ENCODE data around the gene TMEM229A.
"Not testable (repeated sequence)": the region's sequence is repeated elsewhere in the genome, so short reads cannot be mapped to it uniquely, and the experiment has no call there.

DNA sequence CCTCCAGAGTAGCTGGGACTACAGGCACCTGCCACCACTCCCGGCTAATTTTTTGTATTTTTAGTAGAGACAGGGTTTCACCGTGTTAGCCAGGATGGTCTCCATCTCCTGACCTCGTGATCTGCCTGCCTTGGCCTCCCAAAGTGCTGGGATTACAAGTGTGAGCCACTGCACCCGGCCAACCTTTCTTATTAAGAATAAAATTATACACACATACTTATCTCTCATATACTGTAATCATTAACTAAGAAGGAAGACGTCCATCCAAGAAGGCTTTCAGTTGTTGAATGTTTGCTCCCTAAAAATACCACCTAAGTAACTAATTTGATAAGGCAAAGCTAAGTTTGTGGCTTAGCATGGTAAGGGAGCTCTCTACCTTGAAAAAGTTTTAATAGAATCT, 5.0 kb upstream of the TMEM229A start:
- TF ChIP-seq, protein P1, sequence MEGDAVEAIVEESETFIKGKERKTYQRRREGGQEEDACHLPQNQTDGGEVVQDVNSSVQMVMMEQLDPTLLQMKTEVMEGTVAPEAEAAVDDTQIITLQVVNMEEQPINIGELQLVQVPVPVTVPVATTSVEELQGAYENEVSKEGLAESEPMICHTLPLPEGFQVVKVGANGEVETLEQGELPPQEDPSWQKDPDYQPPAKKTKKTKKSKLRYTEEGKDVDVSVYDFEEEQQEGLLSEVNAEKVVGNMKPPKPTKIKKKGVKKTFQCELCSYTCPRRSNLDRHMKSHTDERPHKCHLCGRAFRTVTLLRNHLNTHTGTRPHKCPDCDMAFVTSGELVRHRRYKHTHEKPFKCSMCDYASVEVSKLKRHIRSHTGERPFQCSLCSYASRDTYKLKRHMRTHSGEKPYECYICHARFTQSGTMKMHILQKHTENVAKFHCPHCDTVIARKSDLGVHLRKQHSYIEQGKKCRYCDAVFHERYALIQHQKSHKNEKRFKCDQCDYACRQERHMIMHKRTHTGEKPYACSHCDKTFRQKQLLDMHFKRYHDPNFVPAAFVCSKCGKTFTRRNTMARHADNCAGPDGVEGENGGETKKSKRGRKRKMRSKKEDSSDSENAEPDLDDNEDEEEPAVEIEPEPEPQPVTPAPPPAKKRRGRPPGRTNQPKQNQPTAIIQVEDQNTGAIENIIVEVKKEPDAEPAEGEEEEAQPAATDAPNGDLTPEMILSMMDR (conservative IDR thresholded peaks at IDR 0.05; ENCODE audit: low read length) = not testable (repeated sequence)
- not testable (repeated sequence) for TF ChIP-seq EZH2phosphoT487 (IDR thresholded peaks at IDR 0.05; ENCODE audit: borderline replicate concordance)
